Ectodermal cell (in vitro differentiated cells): ENCODE data around the gene COL5A1.

Experiments used
- H3K27ac ChIP-seq: 2 replicates; pipeline ENCODE4 v1.7.0; 2013; ENCODE audit warnings: mild to moderate bottlenecking, low read depth, low read length; ENCODE audit not compliant: insufficient read depth, poor library complexity, severe bottlenecking
- H3K27me3 ChIP-seq: 2 replicates; pipeline ENCODE4 v1.7.0; 2013; ENCODE audit warnings: mild to moderate bottlenecking, low read length; ENCODE audit not compliant: insufficient read depth, control insufficient read depth, poor library complexity, severe bottlenecking
- H3K36me3 ChIP-seq: one replicate; pipeline ENCODE4 v1.7.0; 2013; ENCODE audit warnings: low read length; ENCODE audit not compliant: control insufficient read depth, insufficient read depth
- H3K4me1 ChIP-seq: one replicate; pipeline ENCODE4 v1.7.0; 2013; ENCODE audit warnings: low read length; ENCODE audit not compliant: control insufficient read depth, insufficient read depth
- H3K4me3 ChIP-seq: 2 replicates; pipeline ENCODE4 v1.7.0; 2013; ENCODE audit warnings: low read depth, low read length, control low read depth; ENCODE audit not compliant: insufficient read depth
- H3K9me3 ChIP-seq: 2 replicates; pipeline ENCODE4 v1.7.0; 2013; ENCODE audit warnings: mild to moderate bottlenecking, low read length, moderate library complexity; ENCODE audit not compliant: control insufficient read depth
- WGBS, 2 experiments: methylation state at CpG; one replicate each; pipeline ENCODE4 v1.1.7; 2013; ENCODE audit warnings: missing lambda C conversion rate in 2 of 2; 5-methylcytosine and 5-hydroxymethylcytosine counted together

The COL5A1 gene

DNA sequence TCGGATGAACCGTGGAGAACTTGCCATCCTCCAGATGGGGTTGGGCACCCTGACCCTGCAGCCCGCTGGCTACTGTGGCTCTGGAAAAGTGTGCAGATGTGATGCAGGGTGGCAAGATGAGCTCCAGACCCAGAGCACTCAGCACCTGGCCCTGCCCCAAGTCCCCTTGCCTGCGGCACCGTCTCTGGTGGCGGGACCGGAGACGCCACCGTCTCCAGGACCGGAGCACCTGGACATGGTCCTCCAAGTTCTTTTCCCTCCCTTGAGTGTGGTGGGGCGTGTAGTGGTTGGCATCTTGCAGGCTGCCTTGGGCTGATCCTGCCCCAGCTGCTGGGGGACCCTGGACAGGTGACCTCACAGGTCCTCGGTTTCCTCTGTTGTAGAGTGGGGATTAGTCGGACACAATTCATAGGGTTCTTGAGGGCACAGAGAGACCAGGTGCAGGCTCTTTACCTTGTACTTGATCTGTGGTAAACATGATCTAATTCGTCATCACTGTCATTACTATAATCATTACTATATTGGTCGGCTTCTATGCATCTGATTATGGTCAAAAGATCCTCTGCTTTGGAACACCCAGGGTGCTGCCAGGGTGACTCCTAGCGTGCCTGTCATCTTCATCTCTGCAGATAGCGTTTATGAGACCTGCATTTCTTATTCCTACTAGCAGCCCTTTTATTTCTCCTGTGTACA is 83.5 kb downstream of the COL5A1 start:
- Histone ChIP-seq H3K9me3 (no peaks in the 10 kb centered on the region), H3K27ac (no peak overlapping the region), H3K27me3 (no peaks in the 10 kb centered on the region), H3K4me3 (no peak overlapping the region), H3K36me3 (no peaks in the 10 kb centered on the region), H3K4me1 (no peaks in the 10 kb centered on the region)
- 95 to 96% methylated on average over 17 of the region's 17 CpGs for WGBS, 2 experiments

DNA sequence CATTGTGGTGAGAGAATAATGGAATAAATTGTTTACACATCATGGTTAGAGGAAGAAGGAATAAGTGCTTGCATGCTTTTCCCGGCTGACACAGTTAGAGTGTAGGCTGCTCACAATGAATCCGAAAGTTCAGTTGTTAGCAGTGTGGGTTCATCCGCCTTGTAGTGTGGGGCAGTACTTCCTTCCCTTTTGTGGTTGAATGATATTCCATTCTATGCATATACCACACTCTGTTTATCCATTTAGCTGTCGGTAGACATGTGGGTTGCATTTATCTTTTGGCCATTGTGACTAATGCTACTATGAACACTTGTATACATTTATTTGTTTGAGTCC is 84.0 kb downstream of the COL5A1 start:
- 79 to 85% methylated on average over 3 of the region's 4 CpGs for WGBS, 2 experiments
- H3K4me3 ChIP-seq, result no peak overlapping the region
- H3K27me3 ChIP-seq, result no peaks in the 10 kb centered on the region

DNA sequence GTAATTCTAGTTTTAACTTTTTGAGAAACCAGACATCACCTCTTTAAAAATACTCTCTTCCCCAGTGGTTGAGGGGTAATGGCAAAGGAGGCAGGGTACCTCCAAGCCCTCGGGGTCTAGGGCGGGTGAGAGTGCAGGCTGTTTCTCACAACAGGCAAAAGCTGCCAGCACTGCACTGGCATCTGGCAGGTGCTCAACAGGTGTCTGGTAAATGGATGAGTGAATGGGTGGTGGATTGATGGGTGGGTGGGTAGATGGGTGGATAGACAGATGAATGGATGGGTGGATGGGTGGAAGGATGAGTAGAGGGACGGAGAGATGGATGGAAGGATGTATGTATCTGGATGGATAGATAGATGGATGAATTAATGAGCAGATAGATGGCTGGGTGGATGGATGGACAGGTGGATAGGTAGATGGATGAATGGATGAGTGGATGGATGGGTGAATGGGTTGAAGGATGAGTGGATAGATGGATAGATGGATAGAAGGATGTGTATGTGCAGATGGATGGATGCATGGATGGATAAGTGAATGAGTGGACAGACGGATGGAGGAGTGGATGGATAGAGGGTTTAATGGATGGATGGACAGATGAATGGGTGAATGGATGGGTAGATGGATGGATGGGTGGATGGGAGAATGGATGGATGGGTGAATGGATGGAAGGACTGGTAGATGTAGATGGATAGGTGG is 84.6 kb downstream of the COL5A1 start:
- no peak overlapping the region for H3K4me3 ChIP-seq
- H3K36me3 ChIP-seq, result no peaks in the 10 kb centered on the region
- no peaks in the 10 kb centered on the region for H3K4me1 ChIP-seq
- no peaks in the 10 kb centered on the region for H3K27me3 ChIP-seq
- H3K27ac ChIP-seq, result no peak overlapping the region
- 90 to 95% methylated on average over 4 of the region's 4 CpGs for WGBS, 2 experiments
- no peaks in the 10 kb centered on the region for H3K9me3 ChIP-seq

More for the DNA sequence above, 84.0 kb downstream of the COL5A1 start:
- Histone ChIP-seq H3K9me3 (no peaks in the 10 kb centered on the region), H3K27ac (no peak overlapping the region), H3K4me1 (no peaks in the 10 kb centered on the region), H3K36me3 (no peaks in the 10 kb centered on the region)

DNA sequence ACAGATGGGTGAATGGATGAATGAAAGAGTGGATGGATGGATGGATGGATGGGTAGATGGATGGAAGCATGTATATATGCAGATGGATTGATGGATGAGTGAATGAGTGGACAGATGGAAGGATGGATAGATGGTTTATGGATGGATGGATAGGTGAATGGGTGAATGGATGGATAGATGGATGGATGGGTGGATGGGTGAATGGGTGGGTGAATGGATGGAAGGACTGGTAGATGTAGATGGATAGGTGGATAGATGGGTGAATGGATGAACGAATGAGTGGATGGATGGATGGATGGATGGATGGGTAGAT is 85.1 kb downstream of the COL5A1 start:
- Histone ChIP-seq H3K4me1 (no peaks in the 10 kb centered on the region), H3K27me3 (no peaks in the 10 kb centered on the region), H3K4me3 (no peak overlapping the region), H3K9me3 (no peaks in the 10 kb centered on the region), H3K27ac (no peak overlapping the region), H3K36me3 (no peaks in the 10 kb centered on the region)
- 89 to 99% methylated on average over 1 of the region's 1 CpG for WGBS, 2 experiments

DNA sequence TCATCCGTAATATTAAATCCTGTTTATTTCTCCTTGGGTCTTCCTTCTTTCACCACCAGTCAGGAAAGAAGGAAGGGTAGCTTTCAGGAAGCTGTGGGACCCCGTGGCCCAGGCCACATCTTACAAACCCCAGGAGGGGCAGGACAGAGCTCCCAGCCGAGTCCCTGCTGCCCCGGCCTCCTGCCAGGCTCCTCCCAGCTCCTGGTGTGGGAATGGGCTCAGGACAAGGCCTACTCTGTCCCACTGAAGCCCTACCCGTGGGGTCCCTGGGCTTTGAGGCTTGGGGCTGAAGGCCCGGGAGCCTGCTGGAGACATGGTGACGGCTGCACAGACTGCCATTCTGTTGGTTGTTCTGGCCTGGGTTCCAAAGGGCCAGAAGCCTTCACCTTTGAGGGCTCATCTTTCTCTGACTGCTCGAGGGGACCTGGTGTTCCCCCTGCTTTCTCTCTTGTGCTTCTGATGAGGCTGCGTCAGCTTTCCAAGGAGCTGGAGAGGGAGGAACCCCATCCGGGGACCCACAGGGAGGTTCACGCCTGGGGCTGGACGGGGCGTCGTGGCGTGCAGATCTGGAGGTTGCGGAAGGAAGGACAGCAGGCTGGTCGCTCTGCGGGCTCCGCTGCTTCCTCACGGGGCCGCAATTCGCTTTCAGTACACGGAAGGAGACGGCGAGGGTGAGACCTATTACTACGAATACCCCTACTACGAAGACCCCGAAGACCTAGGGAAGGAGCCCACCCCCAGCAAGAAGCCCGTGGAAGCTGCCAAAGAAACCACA is 86.6 kb downstream of the COL5A1 start:
- H3K9me3 ChIP-seq, result no peaks in the 10 kb centered on the region
- H3K27ac ChIP-seq, result no peak overlapping the region
- H3K36me3 ChIP-seq, result no peaks in the 10 kb centered on the region
- H3K4me1 ChIP-seq, result no peaks in the 10 kb centered on the region
- no peaks in the 10 kb centered on the region for H3K27me3 ChIP-seq
- 93 to 95% methylated on average over 29 of the region's 29 CpGs for WGBS, 2 experiments
- H3K4me3 ChIP-seq, result no peak overlapping the region

DNA sequence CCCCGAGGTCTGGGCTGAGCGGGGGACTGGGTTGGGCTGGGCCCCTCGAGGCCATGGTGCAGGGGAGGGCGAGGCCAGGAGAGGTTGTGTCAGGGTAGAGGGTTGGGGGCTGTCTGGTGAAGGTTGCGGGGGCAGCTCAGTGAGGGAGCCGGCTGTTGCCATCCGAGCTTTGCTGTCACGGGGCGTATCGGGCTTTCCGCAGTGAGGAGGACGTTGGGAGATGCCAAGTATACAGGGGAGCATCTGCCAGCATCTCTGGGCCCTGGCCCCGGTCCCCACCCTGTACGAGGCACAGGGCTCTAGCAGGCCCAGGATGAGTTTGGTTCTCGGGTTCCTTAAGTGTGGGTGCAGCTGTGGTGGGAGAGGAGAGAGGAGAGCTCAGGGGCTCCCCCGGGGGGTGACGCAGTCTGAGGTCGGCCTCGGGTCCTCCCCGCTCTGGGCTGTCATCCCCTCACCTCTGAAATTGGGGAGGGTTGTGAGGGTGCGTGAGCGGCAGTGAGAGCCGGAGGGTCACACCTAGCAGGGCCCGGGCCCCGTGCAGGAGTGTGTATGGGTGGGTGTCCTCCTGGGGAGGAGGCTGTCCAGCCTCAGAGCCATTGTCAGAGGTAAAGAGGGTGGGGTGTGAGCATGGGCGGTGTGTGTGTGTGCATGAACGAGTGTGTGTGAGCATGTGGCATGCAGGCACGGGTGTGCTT is 87.3 kb downstream of the COL5A1 start:
- no peak overlapping the region for H3K4me3 ChIP-seq
- peaks cover under 1% of the 10 kb centered on the region for H3K4me1 ChIP-seq
- no peak overlapping the region for H3K27ac ChIP-seq
- H3K9me3 ChIP-seq, result no peaks in the 10 kb centered on the region
- no peaks in the 10 kb centered on the region for H3K27me3 ChIP-seq
- no peaks in the 10 kb centered on the region for H3K36me3 ChIP-seq
- WGBS, 2 experiments, result 95 to 96% methylated on average over 28 of the region's 28 CpGs

DNA sequence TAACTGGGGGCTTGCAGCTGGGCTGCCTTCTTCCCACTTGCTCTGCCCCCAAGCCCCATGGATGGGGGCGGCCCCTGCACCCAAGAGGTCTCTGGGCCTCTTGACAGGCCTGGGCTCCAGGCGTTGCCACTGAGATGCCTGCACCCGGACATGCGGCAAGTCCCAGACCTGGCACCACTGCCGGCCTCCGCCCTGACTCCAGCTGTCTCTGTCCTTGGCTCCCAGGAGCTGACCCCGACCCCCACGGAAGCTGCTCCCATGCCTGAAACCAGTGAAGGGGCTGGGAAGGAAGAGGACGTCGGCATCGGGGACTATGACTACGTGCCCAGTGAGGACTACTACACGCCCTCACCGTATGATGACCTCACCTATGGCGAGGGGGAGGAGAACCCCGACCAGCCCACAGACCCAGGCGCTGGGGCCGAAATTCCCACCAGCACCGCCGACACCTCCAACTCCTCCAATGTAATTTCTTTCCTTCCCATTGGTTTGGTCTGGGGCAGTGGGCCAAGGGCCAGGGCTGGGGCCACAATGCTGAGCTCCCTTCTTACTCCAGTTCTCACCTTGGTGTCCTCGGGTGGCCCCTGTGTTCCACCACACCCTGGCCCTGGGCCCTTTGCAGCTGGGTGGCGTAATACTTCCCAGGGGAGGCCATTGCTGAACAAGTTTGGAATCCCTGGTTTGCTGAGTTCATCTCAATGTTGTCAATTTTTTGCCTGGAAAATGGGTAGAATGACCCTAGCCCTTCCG is 88.6 kb downstream of the COL5A1 start:
- Histone ChIP-seq H3K27me3 (no peaks in the 10 kb centered on the region), H3K36me3 (no peaks in the 10 kb centered on the region), H3K27ac (no peak overlapping the region)

DNA sequence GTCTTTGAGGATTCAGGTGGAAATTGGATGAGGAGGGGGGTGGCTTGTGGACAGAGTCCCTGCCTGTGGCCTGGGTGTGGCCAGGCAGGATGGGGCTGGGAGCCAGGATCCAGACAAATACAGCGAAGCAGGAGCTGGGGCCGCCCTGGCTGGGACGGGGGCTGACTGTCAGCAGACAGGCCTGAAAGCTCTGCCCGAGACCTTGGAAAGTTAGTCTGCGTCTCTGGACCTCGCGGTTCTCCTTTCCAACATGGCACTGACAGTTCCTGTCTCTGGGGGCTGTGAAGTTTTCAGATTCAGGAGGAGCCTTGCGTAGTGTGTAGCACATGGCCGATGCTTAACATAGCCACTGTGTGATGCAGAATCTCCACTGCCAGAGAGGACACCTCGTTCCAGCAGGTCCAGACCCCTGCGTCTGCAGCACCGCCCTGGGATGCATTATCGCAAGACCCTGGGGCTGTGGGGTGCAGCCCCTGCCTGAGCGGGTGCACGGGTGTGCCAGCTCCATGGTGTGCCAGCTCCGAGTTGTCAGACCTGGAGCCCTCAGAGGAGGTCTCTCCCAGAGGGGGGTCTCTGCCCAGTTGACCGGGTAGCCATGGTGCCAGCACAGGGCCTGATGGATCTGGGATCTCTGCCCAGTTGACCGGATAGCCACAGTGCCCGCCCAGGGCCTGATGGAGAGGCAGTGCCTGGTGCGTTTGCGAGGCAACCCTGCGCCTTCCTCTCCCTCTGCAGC is 89.3 kb downstream of the COL5A1 start:
- WGBS, 2 experiments, result 95 to 96% methylated on average over 22 of the region's 22 CpGs
- no peaks in the 10 kb centered on the region for H3K27me3 ChIP-seq
- no peak overlapping the region for H3K4me3 ChIP-seq
- no peaks in the 10 kb centered on the region for H3K9me3 ChIP-seq
- peaks cover 14% of the 10 kb centered on the region for H3K4me1 ChIP-seq
- no peak overlapping the region for H3K27ac ChIP-seq
- H3K36me3 ChIP-seq, result no peaks in the 10 kb centered on the region

More for the DNA sequence above, 88.6 kb downstream of the COL5A1 start:
- peaks cover 6% of the 10 kb centered on the region for H3K4me1 ChIP-seq
- 94 to 95% methylated on average over 23 of the region's 23 CpGs for WGBS, 2 experiments
- no peaks in the 10 kb centered on the region for H3K9me3 ChIP-seq
- H3K4me3 ChIP-seq, result no peak overlapping the region
